Right lobe of liver (tissue), 6 donors: ENCODE measurements around the gene LIM2. TPM values are rescaled to one million over a fixed set of nuclear protein-coding genes. Genes with fewer than 3 reads are reported as not detected.

Source experiments
- ATAC-seq, 4 donors: fragments of 200-7000 bp; cut with Tn5 transposase; one replicate each; pipeline ENCODE4 v1.9.1; 2020; ENCODE audit warnings: mild to moderate bottlenecking in 4 of 4, moderate library complexity in 4 of 4
- DNase-seq, 3 donors: peaks; one replicate each; pipeline ENCODE4 v3.0.0-alpha.2; 2020
- H3K27ac ChIP-seq, 3 donors: fragments of 200-600 bp; one replicate each; pipeline ENCODE4 v1.8.0; 2022
- H3K27me3 ChIP-seq, 2 donors: fragments of 200-600 bp; one replicate each; pipeline ENCODE4 v1.8.0; 2022
- H3K36me3 ChIP-seq, 4 donors: fragments of 200-600 bp; sonication (generic) in 1 of 4; one replicate each; pipeline versions ENCODE4 v1.5.1 to v1.8.0; 2017 to 2022; ENCODE audit warnings: control low read depth in 1 of 4
- H3K4me1 ChIP-seq, 4 donors: fragments of 200-600 bp; sonication (generic) in 1 of 4; one replicate each; pipeline versions ENCODE4 v1.5.1 to v1.8.0; 2017 to 2022; ENCODE audit warnings: control low read depth in 1 of 4
- H3K4me3 ChIP-seq, 3 donors: fragments of 200-600 bp; one replicate each; pipeline ENCODE4 v1.8.0; 2022
- H3K9me3 ChIP-seq, 4 donors: fragments of 200-600 bp; sonication (generic) in 1 of 4; one replicate each; pipeline versions ENCODE4 v1.5.1 to v1.8.0; 2017 to 2022; ENCODE audit warnings: control low read depth in 1 of 4
- CTCF ChIP-seq, 4 donors: fragments of 200-600 bp in 3 of 4; fragments of 450-650 bp in 1 of 4; IDR thresholded peaks; one replicate each; pipeline versions ENCODE4 v1.5.1 to v1.8.0; 2016 to 2022; ENCODE audit warnings: antibody characterized with exemption in 4 of 4, mild to moderate bottlenecking in 2 of 4
- POLR2A ChIP-seq: fragments of 450-650 bp; IDR thresholded peaks from one replicate; pipeline ENCODE4 v1.6.1; 2017; ENCODE audit warnings: antibody characterized with exemption, mild to moderate bottlenecking
- WGBS: methylation state at CpG from one replicate; pipeline ENCODE4 v1.1.6; 2018; ENCODE audit warnings: low coverage, low lambda C conversion rate; ENCODE audit not compliant: insufficient coverage; ENCODE audit errors: missing lambda C conversion rate; 5-methylcytosine and 5-hydroxymethylcytosine counted together
- intact Hi-C, 2 donors: fragments of 100-400 bp; cut with DNase I; formaldehyde crosslinking; loops; one replicate each; pipeline versions ENCODE4 v1.11.2 to v1.14.1; 2022
- total RNA-seq, 6 experiments: library from RNA; depleted of rRNA in 2 of 6; stranded (reverse); fragments of >200 nt in 2 of 6; fragmentation: NEBNext Ultra II Directional in 3 of 6; extraction: Animal tissue kit (Norgen Biotek cat#: 25700) in 3 of 6; gene quantifications; one replicate each; pipeline versions ENCODE4 v1.1.0 to v1.2.4, GENCODE V29; 2016 to 2023
- donor health status: DM: no; HTN: yes; CAD: no.
- donor health status: DM: no; HTN: no; CAD: no.
- donor health status: DM: no; HTN: no; CAD: no.
- donor health status: DM: no; HTN: yes; CAD: no.
- donor health status: DM: no; HTN: yes; CAD: no.

The LIM2 gene
- total RNA-seq, 6 experiments from 2014 or later: not detected

GRCh38 chr19:51354103-51354741 is 33.6 kb downstream of the LIM2 start:
- TF ChIP-seq POLR2A (no peak), CTCF (IDR thresholded peaks at IDR 0.05) (no peak)

GRCh38 chr19:51352783-51353360 is 34.9 kb downstream of the LIM2 start:
- TF ChIP-seq CTCF (IDR thresholded peaks at IDR 0.05) (no peak), POLR2A (no peak)
- Histone ChIP-seq H3K27ac (peak overlapping the region in 1 of 3 donors; percentile 43), H3K36me3 (peaks cover 0 to 36% (median 16%) of the 10 kb centered on the region in 4 donors), H3K4me1 (peaks cover 0 to 67% (median 18%) of the 10 kb centered on the region in 4 donors), H3K27me3 (no peaks in the 10 kb centered on the region), H3K9me3 (no peaks in the 10 kb centered on the region), H3K4me3 (no peak overlapping the region)
- no peak for DNase-seq
- ATAC-seq: no peak
- WGBS: 87% methylated on average over 7 of the region's 16 CpGs
- intact Hi-C loops: no loop called here

More at GRCh38 chr19:51354103-51354741, 33.6 kb downstream of the LIM2 start:
- Histone ChIP-seq H3K4me1 (peaks cover 0 to 65% (median 15%) of the 10 kb centered on the region in 4 donors), H3K27ac (peak overlapping the region in 1 of 3 donors; percentile 41), H3K9me3 (no peaks in the 10 kb centered on the region), H3K36me3 (peaks cover 0 to 30% (median 16%) of the 10 kb centered on the region in 4 donors), H3K27me3 (no peaks in the 10 kb centered on the region), H3K4me3 (no peak overlapping the region)
- ATAC-seq (no peak), DNase-seq (no peak)
- 64% methylated on average over 8 of the region's 12 CpGs for WGBS
- intact Hi-C loops: no loop called here

GRCh38 chr19:51351266-51351990 is 36.3 kb downstream of the LIM2 start:
- Histone ChIP-seq H3K4me1 (peaks cover 0 to 60% (median 12%) of the 10 kb centered on the region in 4 donors), H3K27ac (peak overlapping the region in 2 of 3 donors; percentile 16 to 69), H3K9me3 (no peaks in the 10 kb centered on the region), H3K36me3 (peaks cover 0 to 46% (median 22%) of the 10 kb centered on the region in 4 donors), H3K27me3 (no peaks in the 10 kb centered on the region), H3K4me3 (no peak overlapping the region)
- DNase-seq (no peak), ATAC-seq (no peak)
- intact Hi-C loops: no loop called here
- 97% methylated on average over 6 of the region's 11 CpGs for WGBS
- TF ChIP-seq POLR2A: no peak
- TF ChIP-seq CTCF (IDR thresholded peaks at IDR 0.05): no peak

GRCh38 chr19:51347209-51347928 is 40.4 kb downstream of the LIM2 start:
- Histone ChIP-seq H3K9me3 (no peaks in the 10 kb centered on the region), H3K4me1 (peaks cover 0 to 41% (median 6%) of the 10 kb centered on the region in 4 donors), H3K27ac (peak overlapping the region in 1 of 3 donors; percentile 24), H3K27me3 (no peaks in the 10 kb centered on the region), H3K4me3 (no peak overlapping the region), H3K36me3 (peaks cover 0 to 54% (median 26%) of the 10 kb centered on the region in 4 donors)
- 47% methylated on average over 9 of the region's 10 CpGs for WGBS
- ATAC-seq: peak; percentile 30 to 68 (median 37)
- TF ChIP-seq POLR2A (no peak), CTCF (IDR thresholded peaks at IDR 0.05) (no peak)
- no peak for DNase-seq
- intact Hi-C loops: no loop called here
